Vagina (tissue), 2 donors: Measurements from ENCODE around the gene BMPR1B. TPM values are rescaled to one million over a fixed set of nuclear protein-coding genes. Genes with fewer than 3 reads are reported as not detected.
"Not testable (repeated sequence)": the region's sequence is repeated elsewhere in the genome, so short reads cannot be mapped to it uniquely, and the experiment has no call there.

Experiments used
- DNase-seq, 2 donors: peaks; one replicate each; pipeline ENCODE4 v3.0.0-alpha.2; 2017; ENCODE audit errors: extremely low spot score in 2 of 2
- H3K27ac ChIP-seq: fragments of 200-600 bp; sonication (generic); one replicate; pipeline ENCODE4 v1.5.1; 2019
- H3K27me3 ChIP-seq: fragments of 200-600 bp; sonication (generic); one replicate; pipeline ENCODE4 v1.5.1; 2019
- H3K36me3 ChIP-seq, 2 donors: fragments of 200-600 bp; sonication (generic); one replicate each; pipeline ENCODE4 v1.5.1; 2017 to 2019
- H3K4me1 ChIP-seq: fragments of 200-600 bp; sonication (generic); one replicate; pipeline ENCODE4 v1.5.1; 2019
- H3K4me3 ChIP-seq, 2 donors: fragments of 200-600 bp; sonication (generic); 1 replicate in 1 of 2; 2 replicates in 1 of 2; pipeline ENCODE4 v1.5.1; 2016 to 2019
- H3K9me3 ChIP-seq: fragments of 200-600 bp; sonication (generic); one replicate; pipeline ENCODE4 v1.5.1; 2019
- CTCF ChIP-seq, 3 experiments: fragments of 450-650 bp in 2 of 3; fragments of 200-600 bp in 1 of 3; sonication (generic) in 1 of 3; IDR thresholded peaks; one replicate each; pipeline ENCODE4 v1.5.1; 2017 to 2019; ENCODE audit warnings: antibody characterized with exemption in 3 of 3, mild to moderate bottlenecking in 2 of 3, moderate library complexity in 2 of 3
- POLR2A ChIP-seq, 2 donors: fragments of 450-650 bp; IDR thresholded peaks; one replicate each; pipeline ENCODE4 v1.6.1; 2017; ENCODE audit warnings: antibody characterized with exemption in 2 of 2, mild to moderate bottlenecking in 2 of 2, moderate library complexity in 2 of 2
- POLR2AphosphoS5 ChIP-seq, 2 donors: sonication (generic); formaldehyde crosslinking; IDR thresholded peaks; one replicate each; pipeline ENCODE4 v1.9.0; 2017; ENCODE audit warnings: antibody characterized with exemption in 2 of 2, mild to moderate bottlenecking in 2 of 2, low read depth in 1 of 2; ENCODE audit not compliant: insufficient read depth in 1 of 2
- intact Hi-C: fragments of 100-400 bp; cut with DNase I; formaldehyde crosslinking; loops from one replicate; pipeline ENCODE4 v1.15.1; 2023
- total RNA-seq: library from RNA; depleted of rRNA; stranded (reverse); fragments of >200 nt; gene quantifications from one replicate; pipeline ENCODE4 v1.2.3, GENCODE V29; 2016

BMPR1B gene
- total RNA-seq, 1 donor from 2014 or later, result 0.49 TPM

- Histone ChIP-seq H3K4me1 (no peaks in the 10 kb centered on the region), H3K27me3 (no peaks in the 10 kb centered on the region), H3K9me3 (no peaks in the 10 kb centered on the region), H3K4me3 (no peak overlapping the region), H3K36me3 (no peaks in the 10 kb centered on the region), H3K27ac (no peak overlapping the region)
- TF ChIP-seq POLR2A (IDR thresholded peaks at IDR 0.05), result no peak
- TF ChIP-seq CTCF (IDR thresholded peaks at IDR 0.05), result no peak
- no peak for TF ChIP-seq POLR2AphosphoS5 (IDR thresholded peaks at IDR 0.05; ENCODE audit: insufficient read depth in 1 of 2, low read depth in 1 of 2)
- DNase-seq, result no peak
- intact Hi-C loops, result no loop called here
Measured at GRCh38 chr4:95051702-95052020, 293.9 kb downstream of the BMPR1B start.

GRCh38 chr4:95058991-95059390 lies 301.2 kb downstream of the BMPR1B start:
- intact Hi-C loops, result no loop called here
- no peak for DNase-seq
- Histone ChIP-seq H3K27me3 (no peaks in the 10 kb centered on the region), H3K27ac (no peak overlapping the region), H3K36me3 (no peaks in the 10 kb centered on the region), H3K4me1 (no peaks in the 10 kb centered on the region), H3K4me3 (no peak overlapping the region), H3K9me3 (no peaks in the 10 kb centered on the region)
- no peak for TF ChIP-seq POLR2A (IDR thresholded peaks at IDR 0.05)
- no peak for TF ChIP-seq POLR2AphosphoS5 (IDR thresholded peaks at IDR 0.05; ENCODE audit: insufficient read depth in 1 of 2, low read depth in 1 of 2)
- TF ChIP-seq CTCF (IDR thresholded peaks at IDR 0.05), result no peak

GRCh38 chr4:95059663-95060062 lies 301.9 kb downstream of the BMPR1B start:
- Histone ChIP-seq H3K4me3 (no peak overlapping the region), H3K9me3 (no peaks in the 10 kb centered on the region), H3K4me1 (no peaks in the 10 kb centered on the region), H3K27me3 (no peaks in the 10 kb centered on the region), H3K27ac (no peak overlapping the region), H3K36me3 (no peaks in the 10 kb centered on the region)
- intact Hi-C loops, result no loop called here
- DNase-seq, result no peak
- TF ChIP-seq POLR2AphosphoS5 (IDR thresholded peaks at IDR 0.05; ENCODE audit: insufficient read depth in 1 of 2, low read depth in 1 of 2), result no peak
- TF ChIP-seq CTCF (IDR thresholded peaks at IDR 0.05), result no peak
- no peak for TF ChIP-seq POLR2A (IDR thresholded peaks at IDR 0.05)

GRCh38 chr4:95061220-95061619 lies 303.5 kb downstream of the BMPR1B start:
- Histone ChIP-seq H3K4me1 (no peaks in the 10 kb centered on the region), H3K4me3 (no peak overlapping the region), H3K27ac (no peak overlapping the region), H3K9me3 (no peaks in the 10 kb centered on the region), H3K36me3 (no peaks in the 10 kb centered on the region), H3K27me3 (no peaks in the 10 kb centered on the region)
- TF ChIP-seq POLR2AphosphoS5 (IDR thresholded peaks at IDR 0.05; ENCODE audit: insufficient read depth in 1 of 2, low read depth in 1 of 2) (no peak), POLR2A (IDR thresholded peaks at IDR 0.05) (no peak), CTCF (IDR thresholded peaks at IDR 0.05) (no peak)
- intact Hi-C loops, result no loop called here
- no peak for DNase-seq

- intact Hi-C loops, H3K36me3 ChIP-seq, H3K4me1 ChIP-seq, H3K9me3 ChIP-seq, H3K27me3 ChIP-seq, DNase-seq, H3K27ac ChIP-seq, H3K4me3 ChIP-seq: not testable (repeated sequence)
Measured at GRCh38 chr4:95061801-95062200, 304.0 kb downstream of the BMPR1B start.

- no peak for DNase-seq
- Histone ChIP-seq H3K4me3 (no peak overlapping the region), H3K27me3 (no peaks in the 10 kb centered on the region), H3K4me1 (no peaks in the 10 kb centered on the region), H3K36me3 (no peaks in the 10 kb centered on the region), H3K27ac (no peak overlapping the region), H3K9me3 (no peaks in the 10 kb centered on the region)
- TF ChIP-seq POLR2AphosphoS5 (IDR thresholded peaks at IDR 0.05; ENCODE audit: insufficient read depth in 1 of 2, low read depth in 1 of 2) (no peak), POLR2A (IDR thresholded peaks at IDR 0.05) (no peak), CTCF (IDR thresholded peaks at IDR 0.05) (no peak)
- intact Hi-C loops, result no loop called here
Measured at GRCh38 chr4:95066050-95066449, 308.3 kb downstream of the BMPR1B start.
